IPS-NIHi7 (cell line): ENCODE data around the gene EIF4B.

ENCODE experiments used
- DNase-seq: peaks from one replicate; pipeline ENCODE4 v3.0.0; 2012; ENCODE audit warnings: mixed read lengths; ENCODE audit errors: extremely low spot score

Gene EIF4B

DNA sequence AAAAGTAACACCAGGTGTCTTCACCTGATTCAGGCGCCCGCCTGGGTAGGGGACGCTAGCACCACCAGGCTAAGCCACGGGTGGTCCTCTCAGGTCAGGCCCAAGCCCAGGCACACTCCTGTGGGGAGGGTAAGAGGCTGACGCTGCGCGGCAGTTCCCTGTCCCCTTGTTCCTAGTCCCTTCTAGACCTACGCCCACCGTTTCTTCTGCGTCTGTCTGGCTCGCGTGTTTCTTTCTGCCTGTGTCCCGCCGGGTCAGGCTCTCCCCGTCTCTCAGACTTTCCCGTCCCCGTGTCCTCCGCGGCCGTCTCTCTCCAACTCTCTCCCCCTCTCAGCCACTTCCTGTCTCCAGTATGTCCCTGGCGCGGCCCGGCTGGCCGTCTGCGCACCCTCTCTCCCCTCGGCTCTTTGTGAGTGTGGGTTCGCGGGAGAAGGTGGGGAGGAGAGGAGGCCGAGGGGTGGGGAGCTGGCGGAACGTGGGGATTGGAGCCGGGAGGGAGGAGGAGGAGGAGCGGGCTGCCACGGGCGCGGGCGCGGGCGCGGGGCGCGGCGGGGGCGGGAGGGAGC lies 40.5 kb downstream of the EIF4B start:
- DNase-seq: peak; percentile 45

DNA sequence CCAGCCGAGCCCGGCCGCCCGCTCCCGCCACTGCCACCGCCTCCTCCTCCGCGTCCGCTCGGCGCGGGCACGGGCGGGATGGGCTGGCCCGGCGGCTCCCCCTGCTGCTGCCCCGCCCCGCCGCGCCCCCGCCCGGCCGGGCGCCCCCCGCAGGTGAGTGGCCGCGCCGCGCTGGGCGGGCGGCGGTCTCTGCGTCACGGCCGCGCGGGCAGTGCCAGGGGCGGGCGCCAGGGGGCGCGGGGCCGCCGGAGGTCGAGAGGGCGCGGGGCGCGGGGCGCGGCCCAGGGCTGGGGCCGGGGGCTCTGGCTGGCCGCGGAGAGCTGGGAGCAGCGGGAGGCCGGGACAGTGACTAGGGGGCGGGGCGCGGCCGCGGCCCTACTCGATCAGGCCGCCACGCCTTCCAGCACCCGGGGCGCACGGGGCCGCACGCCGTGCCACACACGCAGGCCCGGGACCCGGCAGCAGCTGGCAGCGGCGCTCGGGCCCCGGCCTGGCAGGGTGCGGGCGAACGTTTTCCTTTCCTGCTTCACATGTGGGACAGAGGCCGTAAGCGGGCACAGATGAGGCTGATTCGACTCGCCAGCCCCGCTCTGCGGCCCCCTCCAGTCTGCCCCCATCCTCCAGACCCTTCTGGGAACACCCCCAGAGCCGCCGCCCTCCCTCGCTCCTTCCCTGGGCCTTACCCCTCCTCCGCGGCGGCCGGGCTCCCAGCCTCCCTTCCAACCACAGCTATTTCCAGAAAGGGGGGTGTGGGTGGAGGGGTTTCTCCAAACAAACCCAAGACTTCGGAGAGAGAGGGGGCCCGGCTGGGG lies 41.2 kb downstream of the EIF4B start:
- DNase-seq: peak; percentile 80

DNA sequence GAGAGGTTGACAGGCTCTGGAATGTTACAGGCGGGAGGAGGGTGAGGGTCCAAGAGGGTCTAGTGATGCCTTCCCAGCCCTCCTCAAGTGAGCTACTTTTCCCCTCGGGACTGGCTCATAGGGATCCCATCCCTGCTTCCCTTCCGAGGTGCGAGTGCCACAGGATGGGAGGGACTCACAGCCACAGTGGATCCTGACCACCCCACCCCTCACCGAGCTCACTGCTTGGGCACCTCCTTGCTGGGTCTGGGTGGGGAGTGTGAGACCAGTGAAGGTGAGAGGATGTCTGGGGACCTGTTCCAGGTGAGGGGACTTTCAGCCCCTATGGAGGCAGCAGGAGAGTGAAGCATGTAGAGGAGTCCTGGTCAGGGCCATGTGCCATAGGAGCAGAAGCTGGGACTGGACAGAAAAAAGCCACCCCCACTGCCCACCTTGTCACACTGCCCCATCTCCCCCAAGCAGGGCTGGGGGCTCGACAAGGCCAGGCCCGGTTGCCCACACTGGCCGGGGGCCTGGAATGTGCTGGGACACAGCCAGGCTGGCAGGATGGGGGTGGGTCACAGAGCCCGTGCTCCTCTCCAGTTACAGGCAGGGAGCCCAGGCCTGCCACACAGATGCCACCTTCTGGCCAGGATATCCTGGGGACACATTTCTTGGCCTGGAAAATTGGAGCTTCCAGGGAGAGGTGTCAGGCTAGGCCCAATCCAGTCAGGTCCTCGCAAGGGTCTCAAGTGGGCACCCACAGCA lies 42.0 kb downstream of the EIF4B start:
- no peak for DNase-seq

DNA sequence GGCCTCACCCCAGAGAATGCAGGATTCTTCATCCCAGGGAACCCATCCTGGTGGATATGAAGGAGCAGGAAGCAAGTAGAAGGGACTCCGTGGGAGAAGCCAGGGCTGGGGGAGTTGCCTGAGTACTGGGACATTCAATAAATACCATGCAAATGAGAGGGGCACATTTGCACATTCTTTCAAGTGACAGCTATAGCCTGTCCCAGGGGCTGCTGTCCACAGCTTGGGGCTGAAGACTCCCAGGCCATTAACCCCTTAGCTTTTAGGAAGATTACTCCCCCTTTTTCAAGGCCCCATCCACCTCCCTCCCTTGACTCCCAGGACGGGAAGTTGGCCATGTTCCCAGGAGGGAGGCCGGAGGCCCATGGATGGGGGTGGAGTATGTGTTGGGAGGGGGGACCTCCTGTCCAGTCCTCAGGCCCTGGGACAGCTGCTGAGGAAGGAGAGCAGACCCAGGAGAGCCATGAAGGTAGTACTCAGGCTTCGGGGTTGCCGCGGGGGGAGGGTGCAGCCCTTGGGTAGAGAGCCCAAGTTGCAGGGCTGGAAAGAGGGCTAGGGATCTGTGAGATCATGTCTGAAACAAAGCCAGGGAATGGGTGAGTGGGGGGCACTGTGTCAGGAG lies 42.6 kb downstream of the EIF4B start:
- DNase-seq: no peak

DNA sequence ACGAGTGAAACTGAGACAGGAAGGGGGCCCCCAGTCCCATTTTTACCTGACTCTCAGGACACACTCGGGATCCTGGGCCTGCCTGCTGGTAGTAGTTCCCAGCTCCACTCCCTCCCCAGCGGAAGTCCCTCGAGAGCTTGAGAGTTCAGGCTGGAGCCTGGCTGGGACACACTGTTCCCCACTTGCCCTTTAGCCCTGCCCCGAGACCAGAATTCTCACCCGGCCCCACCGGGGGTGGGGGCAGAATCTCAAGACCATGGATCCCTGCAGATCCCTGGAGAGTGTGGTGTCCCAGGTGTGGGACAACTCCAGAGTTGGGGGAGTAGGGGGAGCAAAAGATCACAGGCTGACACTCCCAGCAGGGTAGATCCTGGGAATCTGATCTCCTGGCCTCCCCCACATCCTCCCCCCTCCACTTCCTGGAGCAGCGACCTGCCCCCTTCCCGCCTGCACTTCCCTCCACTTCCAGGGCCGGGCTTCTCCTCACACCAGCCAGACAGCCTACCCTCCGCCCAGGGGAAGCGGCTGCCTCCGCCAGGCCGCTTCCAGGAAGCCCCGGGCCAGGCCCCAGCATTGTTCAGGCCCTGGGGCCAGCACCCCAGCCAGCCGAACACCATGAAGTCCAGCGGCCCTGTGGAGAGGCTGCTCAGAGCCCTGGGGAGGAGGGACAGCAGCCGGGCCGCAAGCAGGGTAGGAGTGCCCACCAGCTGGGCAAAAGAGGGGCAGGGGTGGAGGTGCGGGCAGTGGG lies 43.5 kb downstream of the EIF4B start, which contains the start of gene TNS2:
Gene TNS2, plus strand, starts transcription at position 495 of the 748 bp plus-strand sequence. Its CDS starts 121 bp downstream, at position 616.
- DNase-seq: peak; percentile 66

DNA sequence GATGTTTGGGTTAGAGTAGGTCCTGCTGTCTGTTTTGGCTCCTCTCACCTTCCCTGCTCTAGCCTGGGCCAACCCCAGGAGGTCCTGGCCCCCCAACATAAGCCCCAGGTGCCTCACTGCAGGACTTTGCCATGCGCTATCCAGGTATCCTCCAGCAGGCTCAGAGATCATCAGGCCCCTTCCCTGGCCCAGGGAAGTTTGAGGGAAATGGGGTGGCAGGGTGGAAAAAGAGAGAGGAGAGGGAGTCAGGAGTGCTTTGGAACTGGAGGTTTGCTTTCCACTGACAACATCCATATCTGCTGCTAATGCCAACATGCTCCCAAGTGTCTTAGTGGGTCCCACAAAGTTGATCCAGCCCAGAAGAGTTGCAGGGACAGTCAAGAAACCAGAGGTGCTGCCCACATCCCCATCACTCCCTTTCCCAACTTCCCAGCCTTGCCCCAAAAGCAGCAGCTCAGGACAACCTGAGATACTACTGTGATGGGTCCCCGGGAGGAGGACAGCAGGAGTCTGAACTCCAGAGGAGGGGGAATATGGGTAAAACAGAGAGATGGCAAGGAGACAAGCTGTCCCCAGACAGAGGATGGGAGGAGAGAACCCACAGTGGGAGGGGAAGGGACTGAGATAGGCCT lies 44.3 kb downstream of the EIF4B start:
- DNase-seq: no peak

DNA sequence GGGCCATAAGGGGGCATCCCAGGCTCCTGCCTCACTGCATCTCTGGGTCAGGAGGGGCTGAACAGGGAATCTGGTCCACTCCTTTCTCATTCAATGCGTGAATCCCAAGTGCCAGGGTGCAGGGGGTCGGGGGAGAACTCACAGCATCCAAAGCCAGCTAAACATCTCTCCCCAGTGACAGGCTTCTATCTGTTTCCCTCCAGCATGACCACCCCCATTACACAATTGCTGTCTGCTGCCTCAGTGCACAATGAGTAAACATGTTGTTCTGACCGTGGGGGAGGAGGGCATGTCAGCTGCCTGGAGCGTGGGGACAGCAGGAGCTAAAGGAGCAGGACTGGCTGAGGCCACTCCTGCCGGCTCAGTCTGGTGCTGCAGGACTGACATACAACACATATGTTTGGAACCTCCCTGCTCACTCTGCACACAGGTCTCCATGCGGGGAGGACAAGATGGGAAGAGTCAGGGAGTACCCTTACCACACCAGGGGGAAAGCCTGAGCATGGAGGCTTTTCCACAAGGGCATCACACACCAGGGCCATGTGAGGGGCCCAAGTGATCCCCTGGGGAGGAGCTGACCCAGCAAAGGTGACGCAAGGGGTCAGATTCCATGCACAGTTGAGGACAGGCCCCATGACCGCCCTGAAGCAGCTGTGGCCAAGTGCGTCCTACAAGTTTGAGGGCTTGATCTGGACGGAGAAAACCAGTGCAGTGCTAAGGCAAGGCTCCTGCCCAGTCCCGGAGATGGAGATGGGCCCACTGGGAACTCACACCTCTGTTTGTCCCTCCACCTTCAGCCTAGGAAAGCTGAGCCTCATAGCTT lies 45.0 kb downstream of the EIF4B start:
- DNase-seq: no peak

DNA sequence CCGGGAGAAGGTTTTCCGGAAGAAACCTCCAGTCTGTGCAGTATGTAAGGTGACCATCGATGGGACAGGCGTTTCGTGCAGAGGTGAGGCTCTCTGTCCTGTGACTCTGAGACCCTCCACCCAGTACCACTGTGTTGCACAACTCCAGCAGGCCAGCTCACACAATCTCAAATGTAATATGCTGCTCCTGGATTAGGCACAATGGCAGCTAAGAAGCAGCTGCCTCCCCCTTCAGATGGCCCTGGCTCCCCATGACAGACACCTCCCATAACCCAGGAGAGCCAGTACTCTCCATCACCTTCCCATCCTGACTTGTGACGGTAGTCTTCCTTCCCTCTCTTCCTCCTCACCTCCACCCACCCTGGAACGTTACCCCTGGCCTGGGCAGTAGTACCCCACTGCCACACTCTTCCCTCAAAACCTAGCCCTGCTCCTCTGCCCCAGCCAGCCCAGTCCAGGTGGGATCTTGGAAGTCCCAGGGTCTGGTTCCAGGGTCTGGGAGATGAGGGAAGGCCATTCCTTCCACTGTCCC lies 45.7 kb downstream of the EIF4B start:
- no peak for DNase-seq

DNA sequence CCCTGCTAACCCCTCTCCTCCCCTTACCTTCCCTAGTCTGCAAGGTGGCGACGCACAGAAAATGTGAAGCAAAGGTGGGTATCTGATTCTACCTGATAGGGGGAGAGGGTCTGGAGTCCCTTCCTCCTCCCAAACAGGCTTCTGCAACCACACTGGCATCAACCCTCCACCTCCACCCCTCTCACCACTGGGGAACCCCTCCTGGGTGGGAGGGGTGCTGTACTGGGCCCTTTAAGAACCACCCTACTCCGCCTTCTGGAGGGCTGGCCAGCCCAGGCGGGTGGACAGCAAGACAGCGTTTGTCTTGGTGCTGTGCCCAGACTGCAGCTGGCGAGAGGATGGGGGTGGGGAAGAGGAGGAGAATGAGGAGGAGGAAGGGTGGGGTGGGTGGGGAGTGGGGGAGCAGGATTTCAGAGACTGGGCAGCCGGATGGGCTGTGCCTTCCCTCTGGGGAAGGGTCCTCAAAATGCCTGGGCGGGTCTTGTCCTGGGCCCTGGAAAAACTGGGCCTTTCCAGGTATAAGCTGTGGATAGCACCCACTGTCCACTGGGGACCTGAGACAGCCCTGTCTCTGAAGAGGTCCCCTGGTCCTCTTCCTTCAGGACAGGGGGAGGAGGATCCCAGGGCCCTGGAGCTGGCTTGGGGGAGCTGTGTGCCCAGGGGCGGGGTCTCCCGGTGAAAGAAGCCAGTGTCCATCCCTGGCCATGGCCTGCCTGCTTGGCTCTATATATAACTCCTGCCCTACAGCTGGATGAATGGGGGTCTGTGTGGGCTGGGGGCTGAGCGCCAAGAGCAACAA lies 46.4 kb downstream of the EIF4B start:
- no peak for DNase-seq

DNA sequence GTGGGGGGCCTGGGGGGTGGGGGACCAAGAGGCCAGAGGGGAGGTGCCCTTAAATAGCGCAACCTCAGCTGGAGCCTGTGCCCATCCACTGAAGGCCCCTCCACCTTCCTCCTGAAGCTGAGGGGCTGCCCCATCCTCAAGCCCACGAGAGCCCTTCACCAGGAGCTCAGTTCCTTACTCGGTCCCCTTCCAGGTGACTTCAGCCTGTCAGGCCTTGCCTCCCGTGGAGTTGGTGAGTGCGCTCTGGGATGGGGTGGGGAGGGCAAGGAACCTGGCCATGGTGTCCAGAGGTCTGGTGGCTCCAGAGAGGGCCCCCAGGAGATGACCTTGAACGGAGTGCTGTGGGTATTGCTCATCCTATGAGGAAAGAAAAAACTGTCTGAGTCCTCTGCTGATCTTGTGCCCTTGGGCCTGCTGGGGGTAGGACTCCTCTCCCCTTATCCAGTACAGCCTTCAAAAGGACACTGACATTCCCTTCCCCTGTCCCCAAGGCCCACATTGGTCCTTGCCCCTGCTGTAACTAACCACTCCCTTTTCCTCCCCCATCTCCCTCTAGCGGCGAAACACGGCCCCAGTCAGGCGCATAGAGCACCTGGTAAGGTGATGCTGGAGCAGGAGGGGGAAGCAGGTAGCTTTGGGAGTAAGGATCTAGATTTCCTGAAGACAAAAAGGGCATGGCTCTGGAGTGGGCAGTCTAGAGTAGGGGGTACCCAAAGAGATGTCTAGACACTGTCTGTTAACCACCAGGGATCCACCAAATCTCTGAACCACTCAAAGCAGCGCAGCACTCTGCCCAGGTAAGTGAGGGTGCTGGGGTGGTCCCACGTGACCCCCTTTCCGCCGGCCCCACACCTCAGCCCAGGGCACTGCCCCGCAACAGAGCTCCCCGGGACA lies 47.2 kb downstream of the EIF4B start:
- peak; percentile 71 for DNase-seq

DNA sequence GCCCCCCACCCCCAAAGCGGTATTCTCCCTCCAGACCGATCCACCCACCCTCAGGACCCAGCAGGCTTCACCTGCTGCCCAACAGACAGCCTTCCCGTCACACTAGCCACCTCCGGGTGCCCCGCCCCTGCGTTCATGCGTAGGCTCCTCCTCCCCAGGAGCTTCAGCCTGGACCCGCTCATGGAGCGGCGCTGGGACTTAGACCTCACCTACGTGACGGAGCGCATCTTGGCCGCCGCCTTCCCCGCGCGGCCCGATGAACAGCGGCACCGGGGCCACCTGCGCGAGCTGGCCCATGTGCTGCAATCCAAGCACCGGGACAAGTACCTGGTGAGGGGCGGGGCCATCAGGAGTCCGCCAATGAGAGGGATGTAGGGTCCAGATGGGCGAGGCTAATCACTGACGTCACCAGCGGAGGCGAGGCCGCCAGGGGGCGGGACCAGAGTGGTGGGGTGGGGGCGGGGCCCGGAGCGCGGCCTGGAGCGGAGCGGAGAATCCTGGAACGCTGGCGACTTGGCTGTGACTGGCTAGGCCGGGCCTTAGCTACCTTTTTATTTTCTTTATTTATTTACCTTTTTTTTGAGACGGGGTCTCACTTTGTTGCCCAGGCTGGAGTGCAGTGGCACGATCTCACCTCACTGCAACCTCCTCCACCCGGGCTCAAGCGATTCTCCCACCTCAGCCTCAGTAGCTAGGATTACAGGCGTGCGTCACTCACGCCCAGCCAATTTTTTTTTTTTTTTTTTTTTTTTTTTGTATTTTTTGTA lies 48.0 kb downstream of the EIF4B start:
- peak; percentile 95 for DNase-seq

DNA sequence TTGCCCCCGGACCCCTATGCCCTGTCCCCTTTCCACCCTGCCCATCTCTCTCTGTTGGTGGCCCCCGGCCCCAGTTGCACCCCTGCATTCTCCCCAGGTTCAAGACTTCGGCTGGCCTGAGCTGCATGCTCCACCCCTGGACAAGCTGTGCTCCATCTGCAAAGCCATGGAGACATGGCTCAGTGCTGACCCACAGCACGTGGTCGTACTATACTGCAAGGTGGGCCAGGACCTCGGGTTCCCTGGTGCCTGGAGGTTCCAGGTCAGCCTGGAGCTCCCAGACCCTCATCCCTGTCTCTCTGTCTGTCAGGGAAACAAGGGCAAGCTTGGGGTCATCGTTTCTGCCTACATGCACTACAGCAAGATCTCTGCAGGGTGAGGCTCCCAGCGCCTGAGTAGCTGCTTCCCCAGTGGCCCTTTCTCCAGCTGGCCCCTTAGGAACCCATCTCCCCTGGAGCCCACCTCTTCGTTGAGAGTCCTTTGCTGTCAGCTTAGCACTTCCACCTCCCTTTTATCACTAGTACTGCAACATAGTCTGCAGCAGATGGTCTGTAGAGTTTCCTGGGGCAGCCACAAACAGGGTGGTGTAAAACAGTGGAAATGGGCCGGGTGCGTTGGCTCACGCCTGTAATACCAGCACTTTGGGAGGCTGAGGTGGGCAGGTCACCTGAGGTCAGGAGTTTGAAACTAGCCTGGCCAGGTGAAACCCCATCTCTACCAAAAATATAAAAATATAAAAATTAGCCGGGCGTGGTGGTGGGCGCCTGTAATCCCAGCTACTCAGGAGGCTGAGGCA lies 49.4 kb downstream of the EIF4B start:
- DNase-seq: no peak

DNA sequence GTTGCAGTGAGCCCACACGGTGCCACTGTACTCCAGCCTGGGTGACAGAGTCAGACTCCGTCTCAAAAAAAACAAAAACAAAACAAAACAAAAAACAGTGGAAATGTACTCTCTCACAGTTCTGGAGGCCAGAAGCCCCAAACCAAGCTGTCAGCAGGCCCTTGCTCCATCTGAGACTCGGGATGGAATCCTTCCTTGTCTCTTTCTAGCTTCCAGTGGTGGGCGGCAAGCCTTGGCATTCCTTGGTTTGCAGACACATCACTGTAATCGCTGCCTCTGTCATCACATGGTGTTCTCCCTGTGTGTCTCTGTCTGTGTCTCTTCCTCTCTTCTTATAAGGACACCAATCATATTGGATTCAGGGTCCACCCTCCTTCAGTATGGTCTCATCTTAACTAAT lies 50.0 kb downstream of the EIF4B start:
- no peak for DNase-seq

DNA sequence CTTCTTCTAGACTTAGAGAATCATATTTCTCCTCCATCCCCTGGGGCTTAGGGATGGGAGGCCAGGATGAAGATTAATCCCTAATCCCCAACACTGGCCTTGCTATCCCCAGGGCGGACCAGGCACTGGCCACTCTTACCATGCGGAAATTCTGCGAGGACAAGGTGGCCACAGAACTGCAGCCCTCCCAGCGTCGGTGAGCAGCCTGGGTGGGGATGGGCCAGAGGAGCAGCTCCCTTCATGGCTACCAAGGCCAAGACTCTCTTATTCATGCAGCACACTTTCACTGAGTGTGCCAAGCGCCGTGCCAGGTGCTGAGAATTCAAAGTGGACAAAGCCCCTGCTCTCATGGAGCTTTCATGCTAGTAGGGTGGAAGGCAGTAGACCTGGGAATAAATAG lies 50.6 kb downstream of the EIF4B start:
- no peak for DNase-seq

DNA sequence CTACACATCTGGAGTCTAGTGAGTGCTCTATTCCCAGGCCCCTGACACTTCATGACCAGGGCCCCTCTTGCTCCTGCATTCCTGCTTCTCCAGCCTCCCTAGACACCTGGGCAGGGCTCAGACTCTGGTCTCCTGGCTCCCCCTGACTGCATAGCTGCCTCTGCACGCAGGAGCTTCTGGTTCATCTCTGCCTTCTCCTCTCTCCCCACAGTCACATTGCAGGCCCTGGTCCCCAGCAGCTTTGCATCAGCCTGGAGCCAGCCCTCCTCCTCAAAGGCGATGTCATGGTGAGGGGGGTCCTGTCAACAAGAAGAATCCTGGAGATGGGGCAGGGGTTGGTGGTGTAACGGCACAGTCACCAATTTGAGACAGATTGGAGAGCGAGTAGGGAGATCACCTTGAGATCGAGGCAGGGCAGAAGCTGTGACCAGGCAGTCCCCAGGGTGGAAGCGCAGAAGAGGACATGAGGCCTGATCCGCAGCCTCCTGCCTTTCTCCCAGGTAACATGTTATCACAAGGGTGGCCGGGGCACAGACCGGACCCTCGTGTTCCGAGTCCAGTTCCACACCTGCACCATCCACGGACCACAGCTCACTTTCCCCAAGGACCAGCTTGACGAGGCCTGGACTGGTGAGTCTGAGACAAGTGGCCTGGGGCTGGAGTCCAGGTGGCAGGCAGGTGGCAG lies 51.7 kb downstream of the EIF4B start:
- no peak for DNase-seq
